Brain pericyte (primary cell): ENCODE measurements around the gene SELENOO.

Experiments used
- DNase-seq: peaks from one replicate; pipeline ENCODE4 v3.0.0-alpha.2; 2012; ENCODE audit warnings: low read depth, low spot score

SELENOO gene

DNA sequence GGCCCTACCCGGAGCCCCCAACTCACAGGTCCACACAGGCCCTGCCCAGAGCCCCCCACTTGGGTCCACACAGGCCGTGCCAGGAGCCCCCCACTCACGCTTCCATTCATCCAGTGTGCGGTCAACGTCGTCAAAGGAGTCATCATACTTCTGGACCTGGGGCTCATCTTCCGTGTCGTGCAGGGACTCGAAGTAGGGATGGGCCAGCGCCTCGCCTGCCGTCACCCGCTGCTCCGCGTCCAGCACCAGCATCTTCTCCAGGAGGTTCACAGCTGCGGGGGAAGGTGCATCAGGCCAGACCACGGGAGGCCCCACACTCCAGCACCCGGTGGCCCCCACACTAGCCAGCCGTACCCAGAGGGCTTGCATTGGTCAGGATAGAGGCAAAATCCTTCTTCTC is 54.3 kb downstream of the SELENOO start:
- DNase-seq, result no peak

DNA sequence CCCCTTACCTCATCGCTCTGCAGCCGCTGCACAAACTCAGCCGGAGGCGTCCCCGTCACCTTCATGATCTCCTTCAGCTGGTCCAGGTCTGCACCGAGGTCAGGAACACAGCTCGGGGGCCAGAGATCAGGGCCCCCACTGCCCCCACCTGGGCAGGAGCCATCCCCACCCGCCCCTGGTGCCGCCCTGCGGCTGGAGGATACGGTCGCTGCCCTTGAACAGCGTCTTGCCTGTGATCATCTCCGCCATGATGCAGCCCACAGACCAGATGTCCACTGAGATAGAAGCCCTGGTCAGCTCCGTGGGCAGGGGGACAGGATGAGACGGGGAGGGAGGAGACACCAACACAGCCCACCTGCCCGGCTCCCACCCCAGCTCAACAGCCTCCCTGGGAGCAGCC is 54.8 kb downstream of the SELENOO start:
- no peak for DNase-seq

DNA sequence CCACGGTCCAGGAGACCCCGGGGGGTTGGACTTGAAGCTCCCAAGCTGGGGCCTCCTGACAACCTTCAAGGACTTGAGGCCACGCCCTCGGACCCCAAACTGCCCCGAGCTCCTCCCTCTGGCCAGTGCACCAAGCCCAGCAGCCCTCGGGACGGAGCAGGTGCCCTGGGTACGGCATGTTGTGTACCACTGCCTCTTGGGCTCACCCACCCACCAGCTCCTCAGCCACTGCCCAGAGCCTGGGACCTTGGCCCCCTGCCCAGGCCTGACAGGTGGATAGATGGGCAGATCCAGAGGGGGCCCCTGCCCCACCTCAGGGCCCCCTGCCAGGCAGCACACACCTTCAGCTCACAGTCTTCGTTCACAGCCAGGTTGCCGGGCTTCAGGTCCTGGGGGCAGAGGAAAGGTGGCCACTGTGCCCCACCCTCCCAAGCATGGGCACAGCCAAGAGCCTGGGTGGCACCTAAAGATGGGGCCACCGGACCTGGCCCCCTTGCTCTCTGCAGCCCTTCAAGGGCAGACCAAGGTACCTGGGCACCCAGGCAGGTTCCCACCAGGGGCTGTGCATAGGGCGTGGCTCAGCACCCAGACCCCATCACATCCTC is 55.5 kb downstream of the SELENOO start:
- DNase-seq, result no peak

DNA sequence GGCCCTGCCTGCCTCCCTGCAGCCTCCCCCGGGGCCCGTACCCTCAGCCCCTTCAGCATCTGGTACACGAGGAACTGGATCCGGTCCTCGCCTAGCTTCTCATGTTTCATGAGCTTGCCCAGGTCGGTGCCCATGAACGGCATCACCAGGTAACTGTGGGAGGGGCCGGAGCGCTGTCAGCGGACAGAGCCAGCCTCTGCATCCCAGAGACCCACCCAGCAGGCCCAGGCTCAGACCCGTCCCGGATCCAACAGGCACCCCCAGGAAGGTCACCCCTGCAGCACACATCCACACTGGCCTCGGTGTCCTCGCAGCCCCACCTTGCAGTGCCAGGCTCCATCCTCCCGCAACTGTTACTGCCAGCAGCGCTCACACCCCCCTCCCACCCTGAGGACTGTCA is 56.2 kb downstream of the SELENOO start:
- no peak for DNase-seq

DNA sequence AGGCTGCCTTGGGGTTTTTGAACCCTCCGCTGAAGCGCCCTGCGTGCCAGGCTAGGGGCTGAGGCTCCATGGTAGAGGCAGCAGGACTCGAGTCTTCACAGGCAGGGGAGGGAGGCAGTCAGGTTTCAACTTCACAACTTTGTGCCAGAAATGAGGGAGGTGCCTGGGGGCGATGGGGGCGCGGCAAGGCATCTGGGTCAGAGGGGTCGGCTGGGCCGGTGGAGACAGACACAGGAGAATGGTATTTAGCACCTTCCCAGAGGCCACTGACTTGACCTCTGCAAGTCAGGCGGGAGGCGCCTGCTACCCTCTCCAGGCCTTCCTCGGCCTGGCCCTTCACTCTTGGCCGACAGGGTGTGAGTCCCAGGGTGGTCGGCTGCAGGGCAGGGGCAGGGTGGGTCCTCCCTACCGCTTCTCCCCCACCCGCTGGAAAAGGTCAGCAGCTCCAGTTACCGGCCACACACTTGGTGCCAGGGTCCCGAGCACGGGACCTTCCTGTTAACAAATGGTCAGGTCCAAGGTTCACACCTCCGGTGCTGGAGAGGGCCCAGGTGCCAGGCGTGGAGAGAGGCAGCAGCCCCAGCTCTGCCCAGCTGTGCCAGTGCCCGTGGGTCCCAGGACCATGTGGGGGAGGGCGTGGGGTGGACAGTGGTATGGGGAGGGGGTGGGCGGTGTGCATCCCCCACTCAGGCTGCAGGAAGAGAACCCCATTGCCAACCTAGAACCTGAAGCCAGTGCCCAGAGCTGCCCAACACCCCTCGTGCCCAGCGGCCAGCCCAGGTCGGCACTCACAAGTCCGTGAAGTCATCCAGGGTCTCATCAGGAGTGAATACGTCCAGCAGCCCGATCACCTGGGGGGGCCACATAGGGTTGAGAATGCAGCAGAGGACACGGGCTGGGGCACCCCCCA is 56.9 kb downstream of the SELENOO start:
- DNase-seq, result no peak

DNA sequence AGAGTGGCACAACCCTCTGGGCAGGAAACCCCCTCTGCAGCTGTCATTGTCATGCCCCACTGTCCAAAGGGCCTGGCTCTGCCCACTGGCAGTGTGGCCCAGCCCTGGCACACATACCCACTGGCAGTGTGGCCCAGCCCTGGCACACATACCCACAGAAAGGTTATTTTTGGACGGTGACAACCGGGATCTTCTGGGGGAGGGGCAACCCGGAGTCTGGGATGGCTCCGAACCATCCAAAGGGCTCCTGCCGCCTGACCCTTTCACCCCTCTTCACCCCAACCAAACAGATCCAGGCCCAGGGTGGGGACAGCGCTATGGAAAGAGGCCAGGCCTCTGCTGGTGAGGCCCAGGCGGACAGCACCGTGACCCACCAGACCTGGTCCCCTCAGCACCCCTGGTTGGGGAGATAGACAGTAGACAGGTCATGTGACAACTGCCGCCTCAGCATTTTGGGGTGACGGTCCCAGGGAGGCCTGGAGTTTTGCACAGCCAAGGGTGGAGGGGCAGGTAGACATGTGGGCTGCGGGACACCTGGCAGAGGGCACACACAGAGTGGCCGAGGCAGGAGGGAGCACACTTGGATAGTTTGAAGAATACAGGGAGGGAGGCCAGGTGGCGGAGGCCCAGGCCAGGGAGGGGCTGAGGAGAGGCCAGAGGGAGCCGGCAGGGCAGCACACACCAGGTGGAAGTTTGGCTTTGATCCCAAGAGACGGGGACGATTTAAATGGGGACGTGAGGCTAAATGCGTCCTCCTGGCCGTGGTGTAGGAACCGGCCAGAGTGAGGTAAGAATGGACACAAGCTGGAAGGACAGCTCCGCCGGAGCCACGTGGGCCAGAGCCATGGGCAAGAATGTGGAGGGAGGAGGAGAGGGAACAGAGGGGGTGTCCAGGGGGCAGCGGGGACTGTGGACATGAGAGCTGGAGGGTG is 57.8 kb downstream of the SELENOO start:
- DNase-seq, result no peak

DNA sequence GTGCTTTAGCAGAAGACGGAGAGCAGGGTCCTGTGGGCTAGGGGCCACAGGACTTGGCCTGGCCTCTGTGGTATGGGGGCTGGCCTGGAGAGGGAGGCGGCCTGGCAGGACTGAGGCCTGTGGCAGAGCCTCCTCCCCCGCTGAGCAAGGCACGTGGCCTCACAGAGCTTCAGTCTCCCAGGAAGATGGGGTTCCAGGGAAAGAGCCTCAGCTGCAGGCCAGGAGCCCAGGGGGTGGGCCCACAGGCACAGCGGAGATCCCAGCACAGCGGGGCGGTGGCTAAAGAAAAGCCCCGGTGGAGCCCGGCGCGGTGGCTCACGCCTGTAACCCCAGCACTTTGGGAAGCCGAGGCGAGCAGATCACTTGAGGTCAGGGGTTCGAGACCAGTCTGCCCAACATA is 58.5 kb downstream of the SELENOO start:
- no peak for DNase-seq

DNA sequence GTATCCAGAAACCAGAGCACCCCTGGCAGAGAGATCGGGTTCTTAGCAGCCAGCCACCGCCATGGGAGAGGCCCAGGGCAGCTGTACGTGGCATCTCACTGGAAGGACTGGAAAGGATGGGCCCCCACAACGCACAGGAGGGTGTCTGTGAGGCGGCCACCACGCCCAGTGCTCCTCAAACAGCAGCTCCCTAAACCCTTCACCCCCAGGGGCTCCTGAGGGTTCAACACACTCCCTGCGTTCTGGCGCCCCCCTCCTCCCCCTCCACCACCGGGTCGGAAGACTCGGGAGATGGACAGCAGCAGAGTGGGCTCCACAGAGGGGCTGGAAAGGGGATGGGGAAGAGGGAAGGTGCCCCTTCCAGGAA is 59.6 kb downstream of the SELENOO start:
- no peak for DNase-seq

DNA sequence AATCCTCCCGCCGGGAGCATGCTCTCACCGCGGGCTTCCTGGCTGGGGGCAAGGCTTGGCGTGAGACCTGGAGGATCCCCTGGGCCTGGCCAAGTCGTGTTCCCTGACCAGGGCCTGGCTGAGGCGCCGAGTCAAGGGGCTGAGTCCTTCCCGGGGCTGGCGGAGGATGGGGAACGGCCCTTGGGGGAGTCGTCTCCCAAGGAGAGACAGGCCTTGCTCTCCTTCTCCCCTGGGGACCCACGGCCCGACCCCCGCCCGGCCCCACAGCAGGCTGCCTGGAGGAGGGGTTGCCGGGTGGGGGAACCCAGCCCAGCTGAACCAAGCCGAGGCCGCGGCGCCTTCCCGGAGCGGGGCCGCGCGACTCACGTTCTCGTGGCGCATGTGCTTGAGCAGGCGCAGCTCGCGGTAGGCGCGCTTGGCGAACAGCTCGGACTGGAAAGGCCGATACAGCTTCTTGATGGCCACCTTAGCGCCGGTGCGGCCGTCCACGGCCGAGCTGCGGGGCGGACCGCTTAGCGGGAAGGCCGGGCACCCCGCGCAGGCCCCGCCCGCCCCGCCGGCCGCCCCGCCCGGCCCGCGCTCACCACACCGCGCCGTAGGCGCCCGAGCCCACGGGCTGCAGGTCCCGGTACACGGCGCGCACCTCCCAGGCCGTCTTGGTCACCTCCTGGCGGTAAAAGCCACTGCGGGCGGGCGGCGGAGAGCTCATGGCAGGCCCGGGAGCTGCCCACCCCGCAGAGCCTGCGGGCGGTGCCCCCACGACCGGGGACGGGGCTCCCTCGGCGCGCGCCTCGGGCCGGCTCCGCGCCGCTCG is 60.2 kb downstream of the SELENOO start:
- DNase-seq, result no peak

DNA sequence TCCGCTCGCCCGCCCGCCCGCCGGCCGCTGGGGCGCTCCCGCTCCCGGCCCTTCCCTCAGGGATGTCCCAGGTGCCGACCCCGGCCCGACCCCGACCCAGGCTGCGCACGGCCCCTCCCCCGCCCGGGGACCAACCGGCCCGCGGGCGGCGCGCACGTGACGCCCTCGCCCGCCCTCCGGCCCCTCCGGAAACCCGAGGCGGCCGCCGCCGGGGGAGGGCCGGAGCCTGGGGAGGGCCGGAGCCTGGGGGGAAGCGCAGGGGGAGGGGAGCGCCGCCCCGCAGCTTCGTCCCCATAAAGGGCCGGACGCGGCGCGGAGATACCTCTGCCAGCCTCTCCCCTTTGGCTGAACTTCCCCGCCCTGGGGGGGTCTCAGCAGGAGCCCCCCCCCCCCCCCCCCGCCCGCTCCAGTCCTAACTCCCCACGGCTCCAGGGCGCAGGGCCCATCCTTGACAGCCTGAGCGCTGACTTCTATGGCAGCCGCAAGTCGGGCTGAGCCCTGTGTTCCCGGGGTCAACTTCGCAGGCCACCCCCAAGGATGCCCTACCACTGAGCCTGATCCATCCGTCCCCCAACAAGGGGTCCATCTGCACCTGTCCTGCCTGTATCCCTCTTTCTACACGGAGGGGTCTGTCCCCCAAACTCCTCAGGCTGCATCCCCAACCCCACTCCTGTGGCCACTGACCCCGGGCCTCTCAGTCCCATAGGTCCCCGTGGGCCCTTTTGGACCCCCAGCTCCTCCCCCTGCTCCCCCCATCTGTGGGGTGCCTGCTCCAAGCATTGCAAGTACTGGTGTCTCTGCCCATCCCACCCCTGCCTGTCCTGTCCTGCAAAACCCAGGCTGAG is 61.0 kb downstream of the SELENOO start, which contains the start of gene MAPK12:
MAPK12 (minus strand) TSS at position 69 of the 845 bp plus-strand sequence. CDS start 174 bp downstream, outside the sequence.
- DNase-seq, result no peak

DNA sequence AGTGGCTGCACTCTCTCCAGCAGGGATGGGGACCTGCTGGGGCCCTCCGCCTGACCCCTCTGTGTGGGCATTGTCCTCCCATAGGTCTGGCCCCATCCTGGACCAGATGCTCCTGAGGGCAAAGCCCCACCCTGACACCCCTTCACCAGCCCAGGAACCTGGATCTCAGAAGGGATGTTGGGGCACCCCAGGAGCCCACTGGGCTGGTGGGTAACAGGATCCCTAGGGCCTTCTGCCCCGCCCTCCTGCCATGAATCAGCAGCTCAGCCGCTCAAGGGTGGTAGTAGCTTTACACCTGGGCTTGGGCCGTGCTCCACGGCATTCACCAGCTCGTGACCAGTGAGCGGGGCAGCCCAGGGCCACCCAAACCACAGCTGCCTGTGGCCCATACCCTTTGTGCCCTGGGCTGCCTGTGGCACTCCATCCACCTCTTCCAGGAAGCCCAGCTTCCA is 61.7 kb downstream of the SELENOO start:
- DNase-seq, result no peak

DNA sequence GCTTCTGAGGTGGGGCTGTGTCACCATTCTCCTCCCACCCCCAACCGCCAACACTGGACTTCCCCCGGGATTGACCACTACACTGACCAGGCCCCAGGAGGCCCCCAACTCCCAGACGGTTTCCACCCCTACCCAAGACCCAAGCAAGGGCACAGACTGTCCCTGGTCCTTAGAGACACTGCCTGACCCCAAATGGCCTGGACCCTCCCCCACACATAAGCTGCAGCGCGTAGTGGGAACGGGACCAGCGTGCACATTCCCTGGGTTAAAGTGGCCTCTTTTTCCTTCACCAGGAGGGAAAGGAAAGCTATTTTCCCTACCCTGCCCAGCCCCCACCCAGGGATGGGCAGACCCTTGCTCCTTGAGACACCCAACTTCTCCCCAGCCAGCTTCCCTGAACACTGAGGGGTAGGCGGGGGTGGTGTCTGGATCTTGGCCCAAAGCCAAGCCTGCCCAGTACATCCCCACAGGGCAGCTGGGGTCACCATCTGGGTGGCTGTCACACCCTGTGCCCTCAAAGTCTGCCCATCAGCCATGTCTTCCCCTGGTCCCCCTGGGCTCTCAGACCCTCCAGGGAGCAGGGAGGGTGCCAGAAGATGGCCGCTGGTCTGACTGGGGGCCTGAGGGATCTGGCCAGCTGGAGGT is 62.3 kb downstream of the SELENOO start:
- no peak for DNase-seq

DNA sequence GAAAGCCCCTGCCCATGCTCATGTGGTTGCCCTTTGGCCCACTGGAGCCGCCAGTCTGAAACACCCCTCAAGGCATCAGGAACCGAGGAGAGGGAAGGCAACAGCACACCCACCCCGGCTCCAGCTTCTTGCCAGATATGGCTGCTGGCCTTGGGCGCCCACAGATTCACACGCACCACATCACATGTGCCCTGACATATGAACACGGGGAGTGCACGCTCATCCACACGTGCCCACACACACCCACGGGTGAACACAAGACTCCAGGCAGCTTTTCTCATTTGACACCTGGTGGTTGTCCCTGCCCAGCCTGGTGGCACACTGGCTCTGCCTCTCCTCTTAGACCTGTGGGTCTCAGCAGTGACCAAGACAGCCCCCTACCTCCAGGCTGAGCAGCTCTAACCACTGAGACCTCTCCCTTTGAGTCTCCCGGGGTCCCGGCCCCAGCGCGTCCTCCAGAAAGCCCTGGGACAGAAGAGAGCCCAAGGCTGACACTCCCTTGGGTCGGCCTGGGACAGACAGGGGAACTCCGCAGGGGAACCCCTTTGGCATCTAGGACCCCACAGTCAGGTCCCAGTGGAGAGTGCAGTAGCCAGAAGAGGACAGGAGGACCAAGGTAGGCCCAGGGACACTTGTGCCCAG is 63.4 kb downstream of the SELENOO start:
- no peak for DNase-seq

DNA sequence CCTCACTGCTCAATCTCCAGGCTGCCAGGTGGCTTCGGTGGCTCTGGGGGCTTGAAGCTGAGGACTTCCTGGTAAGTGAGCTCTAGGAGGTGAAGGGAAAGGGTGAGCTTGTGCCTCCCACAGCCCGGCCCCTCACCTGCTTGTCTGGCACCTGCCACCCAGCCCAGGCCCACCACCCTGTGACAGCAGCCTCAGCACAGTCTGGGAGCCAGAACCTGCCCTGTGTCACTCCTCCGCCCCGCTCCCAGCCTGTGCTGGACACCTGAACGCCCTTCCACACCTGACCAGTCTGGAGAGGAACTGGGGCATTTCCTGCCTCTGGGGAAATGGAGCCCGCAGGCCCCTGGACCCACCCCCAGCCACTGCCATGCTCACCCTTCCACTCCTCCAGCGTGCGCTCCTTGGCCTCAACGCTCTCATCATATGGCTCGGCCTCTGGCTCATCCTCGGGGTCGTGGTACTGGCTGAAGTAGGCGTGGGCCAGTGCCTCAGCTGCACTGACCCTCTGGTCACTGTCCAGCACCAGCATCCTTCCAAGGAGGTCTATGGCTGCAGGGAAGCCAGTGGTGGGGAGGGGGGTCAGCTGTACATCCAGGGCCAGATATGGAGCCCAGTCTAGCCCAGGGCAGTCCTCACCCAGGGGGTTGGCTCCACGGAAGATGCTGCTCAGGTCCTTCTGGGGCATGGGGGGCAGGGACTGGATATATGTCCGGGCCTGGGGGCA is 64.3 kb downstream of the SELENOO start:
- no peak for DNase-seq

DNA sequence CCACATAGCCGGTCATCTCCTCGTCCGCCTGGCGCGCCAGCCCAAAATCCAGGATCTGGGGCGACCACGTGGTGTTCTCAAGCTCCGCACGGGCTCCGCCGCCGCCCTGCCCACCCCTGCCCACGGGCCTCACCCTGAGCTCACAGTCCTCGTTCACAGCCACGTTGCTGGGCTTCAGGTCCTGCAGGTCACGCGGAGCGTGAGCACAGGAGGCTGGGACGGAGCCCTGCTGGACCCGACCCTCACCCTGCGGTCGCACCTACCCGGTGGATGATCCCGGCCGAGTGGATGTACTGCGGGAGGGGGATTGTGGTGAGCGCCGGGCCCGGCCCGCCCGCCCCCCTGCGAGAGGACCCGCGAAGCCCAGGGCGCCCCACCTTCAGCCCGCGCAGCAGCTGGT is 66.2 kb downstream of the SELENOO start:
- DNase-seq, result no peak
